IMR-90 (cell line): ENCODE data around the gene LY86. TPM values are rescaled to one million over a fixed set of nuclear protein-coding genes. Genes with fewer than 3 reads are reported as not detected.

Experiments
- ATAC-seq: fragments of 200-7000 bp; cut with Tn5 transposase; 2 replicates; pipeline ENCODE4 v1.9.1; 2020; ENCODE audit warnings: low read depth, mild to moderate bottlenecking, moderate library complexity
- BruUV-seq: library from RNA; stranded (reverse); fragments of 400-500 nt; replicated peaks from 2 replicates; lab custom pipeline; 2021; lab: Mats Ljungman, UMichigan
- CTCF ChIA-PET: fragments of 300-600 bp; formaldehyde crosslinking; extraction: SDS; loops from one replicate; lab custom pipeline; 2021; ENCODE audit warnings: antibody characterized with exemption; lab: Yijun Ruan, JAX
- POLR2A ChIA-PET: fragments of 300-600 bp; sonication (Branson Sonifier 250); formaldehyde crosslinking; loops from one replicate; lab custom pipeline; 2022; ENCODE audit warnings: antibody characterized with exemption; ENCODE audit not compliant: unreplicated experiment; lab: Charles Lee
- DNase-seq: peaks from one replicate; pipeline ENCODE4 v3.0.0; 2013
- H2AFZ ChIP-seq: replicated peaks from 2 replicates; pipeline ENCODE3; 2013; ENCODE audit warnings: low read length, mild to moderate bottlenecking; ENCODE audit not compliant: poor library complexity
- H2AK5ac ChIP-seq: 2 replicates; pipeline ENCODE4 v1.6.1; 2013; ENCODE audit warnings: low read depth, low read length, inconsistent platforms
- H2AK9ac ChIP-seq: replicated peaks from 2 replicates; pipeline ENCODE3; 2013; ENCODE audit warnings: mild to moderate bottlenecking, low read depth, low read length, moderate library complexity; ENCODE audit not compliant: poor library complexity
- H2BK120ac ChIP-seq: 2 replicates; pipeline ENCODE4 v1.6.1; 2013; ENCODE audit warnings: low read depth, low read length, inconsistent platforms
- H2BK15ac ChIP-seq: 3 replicates; pipeline ENCODE4 v1.6.1; 2013; ENCODE audit warnings: low read depth, low read length, inconsistent platforms
- H2BK20ac ChIP-seq: 2 replicates; pipeline ENCODE4 v1.6.1; 2013; ENCODE audit warnings: low read depth, mild to moderate bottlenecking, inconsistent platforms, low read length, moderate library complexity
- H2BK5ac ChIP-seq: 2 replicates; pipeline ENCODE4 v1.6.1; 2013; ENCODE audit warnings: mild to moderate bottlenecking, low read depth, low read length, inconsistent platforms; ENCODE audit not compliant: poor library complexity, severe bottlenecking
- H3K14ac ChIP-seq: replicated peaks from 2 replicates; pipeline ENCODE4 v1.6.1; 2013; ENCODE audit warnings: low read depth, low read length, inconsistent platforms
- H3K18ac ChIP-seq: 2 replicates; pipeline ENCODE4 v1.6.1; 2013; ENCODE audit warnings: low read depth, low read length, control low read depth
- H3K23ac ChIP-seq: 2 replicates; pipeline ENCODE4 v1.6.1; 2013; ENCODE audit warnings: low read depth, low read length, inconsistent platforms
- H3K27ac ChIP-seq: 2 replicates; pipeline ENCODE4 v1.5.1; 2013; ENCODE audit warnings: mild to moderate bottlenecking, control low read depth, low read length; ENCODE audit not compliant: insufficient read depth
- H3K27me3 ChIP-seq: 2 replicates; pipeline ENCODE4 v1.6.1; 2013; ENCODE audit warnings: low read length; ENCODE audit not compliant: control insufficient read depth, insufficient read depth
- H3K36me3 ChIP-seq: 2 replicates; pipeline ENCODE4 v1.6.1; 2013; ENCODE audit warnings: low read length, mixed read lengths; ENCODE audit not compliant: control insufficient read depth, insufficient read depth
- H3K4ac ChIP-seq: 2 replicates; pipeline ENCODE4 v1.6.1; 2013; ENCODE audit warnings: low read depth, low read length, inconsistent platforms
- H3K4me1 ChIP-seq: 2 replicates; pipeline ENCODE4 v1.6.1; 2013; ENCODE audit warnings: low read length, mixed read lengths; ENCODE audit not compliant: control insufficient read depth, insufficient read depth
- H3K4me2 ChIP-seq: 2 replicates; pipeline ENCODE4 v1.6.1; 2013; ENCODE audit warnings: low read depth, mild to moderate bottlenecking, control low read depth, low read length, moderate library complexity
- H3K4me3 ChIP-seq: 2 replicates; pipeline ENCODE4 v1.5.1; 2013; ENCODE audit warnings: low read depth, mild to moderate bottlenecking, control low read depth, low read length, moderate library complexity; ENCODE audit not compliant: insufficient read depth
- H3K56ac ChIP-seq: 2 replicates; pipeline ENCODE4 v1.6.1; 2013; ENCODE audit warnings: low read length, inconsistent platforms; ENCODE audit not compliant: insufficient read depth; ENCODE audit errors: extremely low read depth
- H3K79me1 ChIP-seq, 2 experiments: 2 replicates each; pipeline ENCODE4 v1.6.1; 2013; ENCODE audit warnings: low read length in 2 of 2, inconsistent platforms in 1 of 2, low read depth in 1 of 2
- H3K9ac ChIP-seq: 2 replicates; pipeline ENCODE4 v1.6.1; 2013; ENCODE audit warnings: low read depth, low read length, control low read depth
- H3K9me1 ChIP-seq: 2 replicates; pipeline ENCODE4 v1.6.1; 2013; ENCODE audit warnings: low read length, inconsistent platforms; ENCODE audit not compliant: insufficient read depth
- H3K9me3 ChIP-seq: 2 replicates; pipeline ENCODE4 v1.6.1; 2013; ENCODE audit warnings: low read length; ENCODE audit not compliant: control insufficient read depth, insufficient read depth
- H4K20me1 ChIP-seq: 2 replicates; pipeline ENCODE4 v1.6.1; 2013; ENCODE audit warnings: low read length, inconsistent platforms; ENCODE audit not compliant: insufficient read depth
- H4K5ac ChIP-seq: 2 replicates; pipeline ENCODE4 v1.6.1; 2013; ENCODE audit warnings: mild to moderate bottlenecking, low read depth, low read length, control low read depth
- H4K8ac ChIP-seq, 2 experiments: 2 replicates each; pipeline ENCODE4 v1.6.1; 2013; ENCODE audit warnings: low read depth in 2 of 2, low read length in 2 of 2, control low read depth in 1 of 2, inconsistent platforms in 1 of 2
- H4K91ac ChIP-seq: 2 replicates; pipeline ENCODE4 v1.6.1; 2013; ENCODE audit warnings: low read depth, low read length, inconsistent platforms; ENCODE audit not compliant: insufficient read depth
- FOS ChIP-seq: fragments of 150-350 bp; IDR thresholded peaks from 2 replicates; pipeline ENCODE4 v1.6.1; 2016; ENCODE audit warnings: low read depth, low read length
- RAD21 ChIP-seq: IDR thresholded peaks from 2 replicates; pipeline ENCODE4 v1.6.1; 2012; ENCODE audit warnings: low read length, improper control_type of control experiment
- WGBS, 2 experiments: methylation state at CpG; one replicate each; pipeline versions ENCODE4 v1.1.5 to v1.1.7; 2013; ENCODE audit warnings: missing lambda C conversion rate in 2 of 2; ENCODE audit not compliant: insufficient read length in 1 of 2; ENCODE audit errors: extremely low coverage in 2 of 2; 5-methylcytosine and 5-hydroxymethylcytosine counted together
- dilution Hi-C: fragments of 300-500 bp; cut with HindIII; formaldehyde crosslinking; loops from one replicate; pipeline ENCODE4 v1.14.3; 2018; ENCODE audit warnings: low sequenced_read_pairs; ENCODE audit not compliant: unreplicated experiment
- in situ Hi-C: fragments of 300-500 bp; cut with MboI; formaldehyde crosslinking; loops from 3 replicates; pipeline ENCODE4 v1.14.3; 2019; ENCODE audit warnings: low sequenced_read_pairs, inconsistent platforms, mixed read lengths
- intact Hi-C: fragments of 100-400 bp; cut with micrococcal nuclease; formaldehyde crosslinking; loops from 2 replicates; pipeline ENCODE4 v1.10.0; 2022
- polyA plus RNA-seq, 3 experiments: library from polyadenylated mRNA; depleted of rRNA; stranded (reverse); fragments of >200 nt; gene quantifications; 2 replicates each; pipeline ENCODE4 v1.2.3, GENCODE V29; 2012; ENCODE audit warnings: low replicate concordance in 1 of 3
- total RNA-seq: library from RNA; depleted of rRNA; stranded (reverse); fragments of >200 nt; gene quantifications from 2 replicates; pipeline ENCODE4 v1.2.3, GENCODE V29; 2012

The LY86 gene
- total and polyA plus RNA-seq, 2 of the 4 experiments (the other 2 are of a cell fraction), result not detected

DNA sequence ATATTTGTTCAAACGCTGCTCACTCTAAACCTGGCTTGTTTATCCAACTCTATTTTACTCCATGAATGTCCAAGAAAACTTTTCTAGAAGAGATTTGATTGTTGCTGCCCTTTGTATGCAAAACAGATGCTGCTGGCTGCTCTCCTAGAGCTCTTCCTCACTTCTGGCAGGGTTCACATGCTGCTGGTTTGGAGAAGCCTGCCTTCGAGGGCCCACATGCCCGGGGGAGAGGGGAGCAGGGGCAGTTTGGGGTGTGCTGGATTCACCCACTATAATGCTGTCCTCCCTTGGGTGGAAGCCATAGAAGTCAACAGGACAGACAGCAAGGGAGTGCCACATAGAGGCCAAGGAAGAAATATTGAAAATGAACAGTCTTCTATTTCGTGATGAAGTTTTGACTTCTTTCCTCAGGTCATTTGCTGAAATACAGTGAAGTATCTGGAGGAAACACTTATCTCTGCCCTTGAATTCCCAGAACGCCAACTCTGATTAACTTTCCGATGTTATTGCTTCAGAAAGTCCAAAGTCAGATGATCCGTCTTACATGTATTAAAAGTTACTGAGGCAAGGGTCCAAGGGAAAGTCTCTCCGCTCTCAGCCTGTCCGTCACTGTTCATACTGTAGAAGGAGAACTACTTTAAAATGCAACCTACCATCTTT lies 32.4 kb downstream of the LY86 start:
- no CpG with 5 or more reads among the region's 9 CpGs for WGBS, 2 experiments
- no peaks in the 10 kb centered on the region for H3K9me1 ChIP-seq
- H4K8ac ChIP-seq, result no peak overlapping the region
- BruUV-seq, result no TSS peak
- H3K18ac ChIP-seq, result no peak overlapping the region
- H2AK5ac ChIP-seq, result no peak overlapping the region
- H3K9me3 ChIP-seq, result peaks cover 2% of the 10 kb centered on the region; the same call in 1 of the 2 replicates
- intact Hi-C loops, result no loop called here
- no peak for ATAC-seq
- no peak overlapping the region for H2AFZ ChIP-seq
- H3K56ac ChIP-seq, result no peak overlapping the region
- no peaks in the 10 kb centered on the region for H3K79me1 ChIP-seq
- H3K4me1 ChIP-seq, result no peaks in the 10 kb centered on the region
- H2BK5ac ChIP-seq, result no peak overlapping the region
- in situ Hi-C loops, result no loop called here
- no peak for TF ChIP-seq RAD21
- TF ChIP-seq FOS, result no peak
- H3K4me2 ChIP-seq, result no peak overlapping the region
- H2BK20ac ChIP-seq, result no peak overlapping the region
- H3K9ac ChIP-seq, result no peak overlapping the region
- no peaks in the 10 kb centered on the region for H3K36me3 ChIP-seq
- no peak overlapping the region for H3K4me3 ChIP-seq
- H3K4ac ChIP-seq, result no peak overlapping the region
- H3K27ac ChIP-seq, result no peak overlapping the region
- no peak overlapping the region for H4K5ac ChIP-seq
- no peak overlapping the region for H2BK120ac ChIP-seq
- no peak overlapping the region for H3K14ac ChIP-seq
- no peak overlapping the region for H4K91ac ChIP-seq
- H4K20me1 ChIP-seq, result no peaks in the 10 kb centered on the region
- ChIA-PET POLR2A (no interaction called here), CTCF (no interaction called here)
- no peak overlapping the region for H2BK15ac ChIP-seq
- no peak overlapping the region for H2AK9ac ChIP-seq
- no peaks in the 10 kb centered on the region for H3K27me3 ChIP-seq
- dilution Hi-C loops, result no loop called here
- no peak overlapping the region for H3K23ac ChIP-seq
- DNase-seq, result no peak
